Epithelial cell of proximal tubule (primary cell): Measurements from ENCODE around the gene SNED1. TPM values are rescaled to one million over a fixed set of nuclear protein-coding genes. Genes with fewer than 3 reads are reported as not detected.

ENCODE experiments used
- DNase-seq: peaks from one replicate; pipeline ENCODE4 v3.0.0-alpha.2; 2011; ENCODE audit warnings: low read depth
- H3K4me3 ChIP-seq: 2 replicates; pipeline ENCODE4 v1.5.1; 2011; ENCODE audit warnings: low read depth, mild to moderate bottlenecking, low read length
- CTCF ChIP-seq: conservative IDR thresholded peaks from 2 replicates; pipeline ENCODE4 v1.5.1; 2012; ENCODE audit warnings: low read depth, mild to moderate bottlenecking, low read length
- total RNA-seq: library from RNA; depleted of rRNA; stranded (reverse); fragments of >200 nt; gene quantifications from 2 replicates; pipeline ENCODE4 v1.2.3, GENCODE V29; 2015

Gene SNED1
- total RNA-seq, 1 donor from 2014 or later: 0.29 TPM

- no peak for TF ChIP-seq CTCF
- no peak for DNase-seq
- no peak overlapping the region for H3K4me3 ChIP-seq
Observed at GRCh38 chr2:241094172-241094571, 95.8 kb downstream of the SNED1 start.

- H3K4me3 ChIP-seq: no peak overlapping the region
- TF ChIP-seq CTCF: no peak
- DNase-seq: no peak
Observed at GRCh38 chr2:241094924-241095420, 96.6 kb downstream of the SNED1 start.

- H3K4me3 ChIP-seq: no peak overlapping the region
- no peak for TF ChIP-seq CTCF
- no peak for DNase-seq
Observed at GRCh38 chr2:241095594-241096290, 97.3 kb downstream of the SNED1 start.

- no peak for TF ChIP-seq CTCF
- no peak for DNase-seq
- no peak overlapping the region for H3K4me3 ChIP-seq
Observed at GRCh38 chr2:241096979-241097378, 98.6 kb downstream of the SNED1 start.

- no peak overlapping the region for H3K4me3 ChIP-seq
- no peak for DNase-seq
- TF ChIP-seq CTCF: no peak
Observed at GRCh38 chr2:241099246-241099645, 100.8 kb downstream of the SNED1 start.

GRCh38 chr2:241102239-241102803, 103.9 kb downstream of the SNED1 start, which contains the start of gene MTERF4:
Gene MTERF4, minus strand, starts transcription at chr2:241102287. Its CDS starts 14 bp downstream, at chr2:241102273.
- no peak for TF ChIP-seq CTCF
- peak; percentile 15 for DNase-seq
- peak within 1 kb of the TSS; percentile 87 for H3K4me3 ChIP-seq
